Glutamatergic neuron (in vitro differentiated cells): ENCODE measurements around the gene BCL7A. TPM values are rescaled to one million over a fixed set of nuclear protein-coding genes. Genes with fewer than 3 reads are reported as not detected.

Source experiments
- DNase-seq: peaks from one replicate; pipeline ENCODE4 v3.0.0; 2022
- H3K27ac Mint-ChIP-seq: one replicate; pipeline ENCODE4 v1.8.0; 2020; ENCODE audit warnings: mild to moderate bottlenecking, mixed read lengths, inconsistent platforms; ENCODE audit not compliant: unreplicated experiment
- H3K27me3 Mint-ChIP-seq: one replicate; pipeline ENCODE4 v1.8.0; 2020; ENCODE audit warnings: mild to moderate bottlenecking, moderate library complexity, mixed read lengths, inconsistent platforms; ENCODE audit not compliant: unreplicated experiment
- H3K36me3 Mint-ChIP-seq: one replicate; pipeline ENCODE4 v1.8.0; 2020; ENCODE audit warnings: mild to moderate bottlenecking, mixed read lengths, inconsistent platforms; ENCODE audit not compliant: unreplicated experiment
- H3K4me1 Mint-ChIP-seq: one replicate; pipeline ENCODE4 v1.8.0; 2020; ENCODE audit warnings: mild to moderate bottlenecking, low read depth, mixed read lengths, inconsistent platforms; ENCODE audit not compliant: unreplicated experiment
- H3K4me3 Mint-ChIP-seq: one replicate; pipeline ENCODE4 v1.8.0; 2020; ENCODE audit warnings: mild to moderate bottlenecking, mixed read lengths, inconsistent platforms; ENCODE audit not compliant: unreplicated experiment
- H3K9me3 Mint-ChIP-seq: one replicate; pipeline ENCODE4 v1.8.0; 2020; ENCODE audit warnings: mild to moderate bottlenecking, moderate library complexity, mixed read lengths, inconsistent platforms; ENCODE audit not compliant: unreplicated experiment
- total RNA-seq: library from RNA; stranded (reverse); fragmentation: NEBNext Ultra II Directional; extraction: Animal tissue kit (Norgen Biotek cat#: 25700); gene quantifications from one replicate; pipeline ENCODE4 v1.2.1, GENCODE V29; 2021; ENCODE audit not compliant: unreplicated experiment
- TF ChIP-seq, protein P1 (sequence below): fragments of 200-600 bp; sonication (generic); IDR thresholded peaks from one replicate; pipeline ENCODE4 v1.5.0; 2021; ENCODE audit not compliant: partially characterized antibody, unreplicated experiment

Gene BCL7A
- total RNA-seq, 1 donor from 2014 or later: 148 TPM

DNA sequence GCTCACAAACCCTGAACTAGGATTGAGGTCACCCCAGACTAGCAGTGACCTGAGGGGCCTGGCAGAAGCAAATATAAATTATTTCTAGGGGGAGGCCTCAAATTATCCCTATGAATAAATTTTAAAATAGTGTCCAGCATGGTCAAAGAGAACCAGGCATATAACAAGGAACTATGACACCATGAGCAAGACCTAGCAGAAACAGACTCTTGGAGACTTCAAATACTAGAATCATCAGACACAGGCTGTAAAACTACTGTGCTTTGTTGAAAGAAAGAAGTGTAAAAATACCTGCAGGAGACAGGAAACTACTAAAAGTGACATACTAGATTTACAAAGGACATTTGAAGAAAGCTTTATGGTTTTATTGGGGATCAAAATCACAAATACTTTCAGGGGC lies 3.2 kb upstream of the BCL7A start:
- TF ChIP-seq, protein P1, sequence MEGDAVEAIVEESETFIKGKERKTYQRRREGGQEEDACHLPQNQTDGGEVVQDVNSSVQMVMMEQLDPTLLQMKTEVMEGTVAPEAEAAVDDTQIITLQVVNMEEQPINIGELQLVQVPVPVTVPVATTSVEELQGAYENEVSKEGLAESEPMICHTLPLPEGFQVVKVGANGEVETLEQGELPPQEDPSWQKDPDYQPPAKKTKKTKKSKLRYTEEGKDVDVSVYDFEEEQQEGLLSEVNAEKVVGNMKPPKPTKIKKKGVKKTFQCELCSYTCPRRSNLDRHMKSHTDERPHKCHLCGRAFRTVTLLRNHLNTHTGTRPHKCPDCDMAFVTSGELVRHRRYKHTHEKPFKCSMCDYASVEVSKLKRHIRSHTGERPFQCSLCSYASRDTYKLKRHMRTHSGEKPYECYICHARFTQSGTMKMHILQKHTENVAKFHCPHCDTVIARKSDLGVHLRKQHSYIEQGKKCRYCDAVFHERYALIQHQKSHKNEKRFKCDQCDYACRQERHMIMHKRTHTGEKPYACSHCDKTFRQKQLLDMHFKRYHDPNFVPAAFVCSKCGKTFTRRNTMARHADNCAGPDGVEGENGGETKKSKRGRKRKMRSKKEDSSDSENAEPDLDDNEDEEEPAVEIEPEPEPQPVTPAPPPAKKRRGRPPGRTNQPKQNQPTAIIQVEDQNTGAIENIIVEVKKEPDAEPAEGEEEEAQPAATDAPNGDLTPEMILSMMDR: no peak
- Mint-ChIP-seq H3K9me3 (peaks cover 20% of the 10 kb centered on the region), H3K4me1 (peaks cover 14% of the 10 kb centered on the region), H3K27me3 (peaks cover 19% of the 10 kb centered on the region), H3K27ac (no peak overlapping the region), H3K36me3 (peaks cover 12% of the 10 kb centered on the region), H3K4me3 (peak overlapping the region; percentile 46)
- DNase-seq: no peak

DNA sequence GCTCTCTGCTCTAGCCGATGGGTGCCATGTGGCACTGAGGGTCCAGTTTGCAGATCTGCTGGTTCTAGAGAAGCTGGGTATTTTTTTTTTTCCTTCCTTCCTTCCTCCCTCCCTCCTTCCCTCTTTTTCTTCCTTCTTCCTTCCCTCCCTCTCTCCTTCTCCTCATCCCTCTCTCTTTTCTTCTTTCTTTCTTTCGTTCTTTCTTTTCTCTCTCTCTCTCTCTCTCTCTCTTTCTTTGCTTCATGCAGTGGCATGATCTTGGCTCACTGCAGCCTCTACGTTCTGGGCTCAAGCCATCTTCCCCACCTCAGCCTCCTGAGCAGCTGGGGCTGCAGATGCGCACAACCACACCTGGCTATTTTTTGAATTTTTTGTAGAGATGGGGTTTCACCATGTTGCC lies 2.7 kb upstream of the BCL7A start:
- no peak for DNase-seq
- H3K36me3 Mint-ChIP-seq: peaks cover 12% of the 10 kb centered on the region
- peaks cover 24% of the 10 kb centered on the region for H3K9me3 Mint-ChIP-seq
- no peak overlapping the region for H3K27ac Mint-ChIP-seq
- TF ChIP-seq, protein P1: no peak
- peaks cover 13% of the 10 kb centered on the region for H3K4me1 Mint-ChIP-seq
- peaks cover 22% of the 10 kb centered on the region for H3K27me3 Mint-ChIP-seq
- H3K4me3 Mint-ChIP-seq: peak overlapping the region; percentile 74

DNA sequence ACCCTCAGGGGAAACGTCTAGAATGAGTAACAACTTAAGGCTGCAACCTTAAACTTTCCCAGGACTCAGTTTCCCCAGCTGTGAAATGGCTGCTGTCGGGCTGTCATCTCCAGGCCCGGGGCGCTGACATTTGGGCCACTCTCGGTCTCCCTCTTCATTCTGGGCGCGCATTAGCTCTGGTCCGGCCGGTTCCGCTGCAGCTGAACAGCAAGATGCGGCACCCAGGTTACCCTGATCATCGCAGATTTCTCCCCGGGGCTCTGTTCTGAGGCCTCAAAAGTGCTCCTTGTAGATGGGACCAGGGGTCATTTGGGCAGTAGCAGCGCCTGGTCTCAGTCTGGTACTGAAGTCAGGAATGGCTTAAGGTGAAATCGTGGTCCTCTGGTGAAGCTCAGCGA lies 890 bp upstream of the BCL7A start:
- Mint-ChIP-seq H3K27me3 (peaks cover 27% of the 10 kb centered on the region), H3K27ac (peak overlapping the region; percentile 99), H3K36me3 (peaks cover 12% of the 10 kb centered on the region), H3K4me3 (peak overlapping the region; percentile 94), H3K9me3 (peaks cover 31% of the 10 kb centered on the region), H3K4me1 (peaks cover 10% of the 10 kb centered on the region)
- DNase-seq: no peak
- TF ChIP-seq, protein P1: no peak

DNA sequence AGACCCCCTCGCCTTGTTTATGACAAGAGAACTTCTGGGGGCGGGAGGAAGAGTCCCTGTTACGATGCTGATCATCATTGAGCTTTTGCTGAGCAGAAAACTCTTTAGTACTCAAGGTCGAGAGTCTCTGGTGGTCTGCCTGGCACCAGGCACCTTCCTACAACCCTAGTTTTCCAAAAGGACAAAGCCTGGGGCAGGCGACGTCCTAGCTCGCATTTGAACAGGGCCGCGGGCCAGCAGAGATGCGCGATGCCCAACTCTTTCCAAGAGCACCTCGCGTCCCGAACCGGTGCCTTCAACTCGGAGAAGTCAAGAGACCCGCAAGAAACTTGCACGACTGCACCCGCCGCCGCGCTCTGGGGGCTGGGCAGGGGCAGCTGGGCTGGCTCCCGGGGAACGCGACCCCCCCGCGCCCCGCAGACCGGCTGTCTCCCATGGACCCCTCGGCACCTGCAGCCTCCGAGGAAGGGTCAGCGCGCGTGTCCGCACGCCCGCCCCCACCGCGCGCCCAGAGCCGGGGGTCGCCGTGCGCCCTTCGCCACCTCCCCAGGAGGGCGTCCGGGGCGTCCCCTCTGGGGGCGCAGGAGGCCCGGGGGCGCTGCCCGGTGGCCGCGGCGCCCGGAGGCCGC lies 377 bp upstream of the BCL7A start:
- DNase-seq: peak; percentile 59

More for the DNA sequence above, 377 bp upstream of the BCL7A start:
- H3K4me3 Mint-ChIP-seq: peak overlapping the region; percentile 94
- H3K4me1 Mint-ChIP-seq: peaks cover 10% of the 10 kb centered on the region
- TF ChIP-seq, protein P1: no peak
- peaks cover 31% of the 10 kb centered on the region for H3K9me3 Mint-ChIP-seq
- peak overlapping the region; percentile 99 for H3K27ac Mint-ChIP-seq
- H3K36me3 Mint-ChIP-seq: peaks cover 12% of the 10 kb centered on the region
- peaks cover 27% of the 10 kb centered on the region for H3K27me3 Mint-ChIP-seq
